ENCODE measurements around the gene KDM6B.

GRCh38 chr17:7852919-7853690 is 19.1 kb downstream of the KDM6B start:
- no peak for TF ChIP-seq CTCF (IDR thresholded peaks at IDR 0.05)
- TF ChIP-seq POLR2A (IDR thresholded peaks at IDR 0.05) = no peak
